Ectodermal cell (in vitro differentiated cells): ENCODE measurements around the gene ARHGAP22.

Experiments
- H3K27ac ChIP-seq: 2 replicates; pipeline ENCODE4 v1.7.0; 2013; ENCODE audit warnings: mild to moderate bottlenecking, low read depth, low read length; ENCODE audit not compliant: insufficient read depth, poor library complexity, severe bottlenecking
- H3K27me3 ChIP-seq: 2 replicates; pipeline ENCODE4 v1.7.0; 2013; ENCODE audit warnings: mild to moderate bottlenecking, low read length; ENCODE audit not compliant: insufficient read depth, control insufficient read depth, poor library complexity, severe bottlenecking
- H3K36me3 ChIP-seq: one replicate; pipeline ENCODE4 v1.7.0; 2013; ENCODE audit warnings: low read length; ENCODE audit not compliant: control insufficient read depth, insufficient read depth
- H3K4me1 ChIP-seq: one replicate; pipeline ENCODE4 v1.7.0; 2013; ENCODE audit warnings: low read length; ENCODE audit not compliant: control insufficient read depth, insufficient read depth
- H3K4me3 ChIP-seq: 2 replicates; pipeline ENCODE4 v1.7.0; 2013; ENCODE audit warnings: low read depth, low read length, control low read depth; ENCODE audit not compliant: insufficient read depth
- H3K9me3 ChIP-seq: 2 replicates; pipeline ENCODE4 v1.7.0; 2013; ENCODE audit warnings: mild to moderate bottlenecking, low read length, moderate library complexity; ENCODE audit not compliant: control insufficient read depth
- WGBS, 2 experiments: methylation state at CpG; one replicate each; pipeline ENCODE4 v1.1.7; 2013; ENCODE audit warnings: missing lambda C conversion rate in 2 of 2; 5-methylcytosine and 5-hydroxymethylcytosine counted together

The ARHGAP22 gene

DNA sequence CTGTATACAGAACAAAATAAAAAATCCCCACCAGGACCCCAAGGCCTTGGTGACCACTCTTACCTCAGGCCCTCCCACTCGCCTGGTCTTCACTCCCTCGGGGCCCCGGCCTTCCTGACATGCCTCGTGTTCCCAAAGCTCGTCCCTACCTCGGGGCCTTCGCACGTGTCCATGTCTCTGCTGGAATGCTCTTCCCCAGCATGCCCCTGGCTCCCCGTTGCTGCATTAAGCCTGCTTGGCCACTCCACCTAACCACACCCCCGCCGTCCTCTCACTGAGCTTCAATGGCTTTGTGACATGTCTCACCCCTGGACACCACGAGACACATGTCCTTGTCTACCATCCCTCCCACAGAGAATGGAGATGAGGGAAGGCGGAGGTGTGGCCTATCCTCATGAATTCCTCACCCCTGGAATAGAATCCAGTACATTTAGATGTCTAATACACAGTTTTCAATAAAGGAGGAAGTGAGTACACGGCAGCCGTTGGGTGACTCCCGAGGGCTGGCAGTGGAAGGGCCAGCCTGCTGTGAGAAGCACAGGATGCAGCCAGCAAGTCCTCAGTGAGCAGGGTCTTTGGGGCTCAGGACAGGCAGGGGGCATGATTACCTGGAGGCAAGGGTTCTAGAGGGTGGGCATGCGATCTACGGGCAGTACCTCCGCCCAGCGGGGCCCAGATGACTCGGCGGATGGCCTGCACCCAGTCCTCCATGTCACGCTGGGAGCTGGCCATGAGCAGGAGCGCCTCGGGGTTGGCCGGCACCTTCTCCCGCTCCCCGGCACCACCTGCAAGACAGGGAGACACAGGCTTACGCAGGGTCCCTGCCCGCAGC, 125.7 kb downstream of the ARHGAP22 start:
- Histone ChIP-seq H3K4me3 (no peak overlapping the region), H3K27ac (no peak overlapping the region), H3K4me1 (no peaks in the 10 kb centered on the region), H3K36me3 (no peaks in the 10 kb centered on the region), H3K27me3 (no peaks in the 10 kb centered on the region), H3K9me3 (no peaks in the 10 kb centered on the region)
- WGBS, 2 experiments: 88% methylated on average over 29 to 30 of the region's 30 CpGs

DNA sequence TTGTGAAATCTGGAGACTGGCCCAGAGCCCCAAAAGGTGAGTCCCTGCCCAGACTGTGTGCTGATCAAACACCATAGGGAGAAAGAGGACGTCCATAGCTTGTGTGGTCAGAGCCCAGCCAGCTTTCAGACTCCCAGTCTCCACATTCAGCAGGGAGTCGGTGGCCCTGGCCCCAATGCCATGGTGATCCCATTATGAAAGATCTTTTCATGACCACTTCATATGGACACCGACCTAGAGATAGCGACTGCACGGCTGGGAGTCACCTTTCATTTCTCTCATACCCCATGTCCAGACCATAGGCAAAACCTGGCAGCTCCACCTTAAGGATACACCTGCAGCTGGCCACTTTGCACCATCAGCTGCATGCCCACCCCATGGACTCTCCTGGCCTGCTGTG, 126.4 kb downstream of the ARHGAP22 start:
- 93 to 94% methylated on average over 5 of the region's 5 CpGs for WGBS, 2 experiments
- no peak overlapping the region for H3K4me3 ChIP-seq

DNA sequence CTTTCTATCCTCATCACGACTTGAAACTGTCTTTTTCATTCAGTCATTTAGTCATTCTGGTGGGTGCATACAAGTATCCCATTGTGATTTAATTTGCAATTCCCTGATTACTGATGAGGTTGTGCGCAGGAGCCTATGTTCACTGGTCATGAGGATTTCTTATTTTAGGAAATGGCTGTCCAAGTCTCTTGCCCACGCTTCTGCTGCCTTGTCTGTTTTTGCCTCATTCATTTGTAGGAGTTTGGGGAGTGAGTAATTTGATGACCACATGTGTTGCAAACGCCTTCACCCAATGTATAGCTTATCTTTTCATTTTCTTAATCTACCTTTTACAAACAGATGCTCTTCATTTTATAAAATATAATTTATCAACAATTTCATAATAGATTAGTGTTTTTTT, 127.3 kb downstream of the ARHGAP22 start:
- H3K27ac ChIP-seq: no peak overlapping the region
- H3K4me3 ChIP-seq: no peak overlapping the region
- no peaks in the 10 kb centered on the region for H3K27me3 ChIP-seq
- no peaks in the 10 kb centered on the region for H3K9me3 ChIP-seq
- 93 to 94% methylated on average over 3 of the region's 4 CpGs for WGBS, 2 experiments
- no peaks in the 10 kb centered on the region for H3K36me3 ChIP-seq
- H3K4me1 ChIP-seq: no peaks in the 10 kb centered on the region

More for the DNA sequence above, 126.4 kb downstream of the ARHGAP22 start:
- Histone ChIP-seq H3K27me3 (no peaks in the 10 kb centered on the region), H3K36me3 (no peaks in the 10 kb centered on the region), H3K27ac (no peak overlapping the region), H3K4me1 (no peaks in the 10 kb centered on the region), H3K9me3 (no peaks in the 10 kb centered on the region)

DNA sequence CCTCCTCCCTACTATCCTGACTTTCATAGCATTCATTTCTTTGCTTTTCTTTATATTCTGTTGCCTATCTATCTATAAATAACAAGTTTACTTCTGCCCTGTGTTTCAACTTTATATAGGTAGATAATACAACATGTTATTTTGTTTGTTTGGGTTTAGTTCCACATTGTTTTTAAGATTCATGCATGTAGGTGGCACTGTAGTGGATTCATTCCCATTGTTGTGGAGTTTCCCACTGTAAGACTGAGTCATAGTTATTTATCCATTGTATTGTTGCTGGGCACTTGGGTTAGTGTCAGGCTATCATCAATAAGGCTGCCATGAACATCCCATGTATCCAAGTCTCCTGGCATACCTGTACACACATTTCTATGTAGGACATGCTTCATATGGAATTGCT, 127.7 kb downstream of the ARHGAP22 start:
- no peaks in the 10 kb centered on the region for H3K4me1 ChIP-seq
- no peaks in the 10 kb centered on the region for H3K27me3 ChIP-seq
- H3K27ac ChIP-seq: no peak overlapping the region
- no peaks in the 10 kb centered on the region for H3K36me3 ChIP-seq
- no peaks in the 10 kb centered on the region for H3K9me3 ChIP-seq
- H3K4me3 ChIP-seq: no peak overlapping the region

DNA sequence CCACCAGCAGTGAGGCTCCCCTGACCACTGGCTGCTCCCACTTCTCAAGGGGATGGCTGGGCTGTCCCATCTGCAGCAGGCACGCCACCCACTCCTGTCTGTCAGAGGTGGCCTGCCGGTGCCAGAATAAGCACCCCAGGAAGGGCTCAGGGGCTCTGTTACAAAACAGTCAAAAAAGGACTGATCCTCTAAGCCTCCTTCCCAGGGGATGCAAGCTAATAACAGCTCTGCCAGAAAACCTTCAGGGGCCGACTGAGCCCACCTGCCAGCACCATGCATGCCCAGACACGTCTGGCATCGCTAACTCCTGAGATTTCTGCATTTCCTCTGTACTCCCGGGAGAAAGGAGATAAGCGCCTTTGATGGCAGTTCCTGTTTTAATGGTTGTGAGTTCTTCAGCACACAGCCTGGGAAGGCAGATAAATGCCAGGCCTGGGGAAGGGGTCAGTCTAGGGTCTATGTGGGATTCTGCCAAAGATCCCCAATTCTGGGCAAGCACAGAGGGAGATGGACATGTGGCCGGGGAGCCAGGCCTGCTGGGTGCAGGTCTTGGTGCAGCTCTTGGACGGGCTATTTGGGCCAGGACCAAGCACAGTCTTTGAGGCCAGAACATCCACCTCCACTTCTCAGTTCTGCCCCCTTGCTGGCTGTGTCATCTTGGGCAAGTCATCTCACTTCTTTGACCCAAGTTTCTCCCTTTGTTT, 128.4 kb downstream of the ARHGAP22 start:
- WGBS, 2 experiments: 77 to 83% methylated on average over 9 of the region's 9 CpGs
- no peaks in the 10 kb centered on the region for H3K27me3 ChIP-seq
- no peaks in the 10 kb centered on the region for H3K9me3 ChIP-seq
- no peaks in the 10 kb centered on the region for H3K36me3 ChIP-seq
- H3K4me3 ChIP-seq: no peak overlapping the region
- no peak overlapping the region for H3K27ac ChIP-seq
- no peaks in the 10 kb centered on the region for H3K4me1 ChIP-seq

DNA sequence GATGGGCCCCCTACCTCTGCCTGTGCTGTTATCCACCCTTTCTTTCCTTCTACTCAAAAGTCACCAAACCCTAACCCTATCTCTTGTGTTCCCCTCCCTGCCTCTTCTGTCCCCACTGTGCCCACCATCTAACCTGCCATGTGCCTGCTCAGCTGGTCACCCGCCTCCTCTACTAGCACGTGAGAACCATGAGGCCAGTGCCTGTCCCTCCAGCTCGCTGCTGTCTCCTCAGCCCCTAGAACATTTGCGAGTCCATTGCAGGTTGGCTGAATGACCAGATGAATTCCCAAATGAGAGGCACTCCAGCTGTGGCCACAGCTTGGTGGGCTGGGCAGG, 129.0 kb downstream of the ARHGAP22 start:
- Histone ChIP-seq H3K36me3 (no peaks in the 10 kb centered on the region), H3K27ac (no peak overlapping the region), H3K4me1 (no peaks in the 10 kb centered on the region), H3K9me3 (no peaks in the 10 kb centered on the region), H3K27me3 (no peaks in the 10 kb centered on the region), H3K4me3 (no peak overlapping the region)
- 90 to 92% methylated on average over 4 of the region's 4 CpGs for WGBS, 2 experiments

DNA sequence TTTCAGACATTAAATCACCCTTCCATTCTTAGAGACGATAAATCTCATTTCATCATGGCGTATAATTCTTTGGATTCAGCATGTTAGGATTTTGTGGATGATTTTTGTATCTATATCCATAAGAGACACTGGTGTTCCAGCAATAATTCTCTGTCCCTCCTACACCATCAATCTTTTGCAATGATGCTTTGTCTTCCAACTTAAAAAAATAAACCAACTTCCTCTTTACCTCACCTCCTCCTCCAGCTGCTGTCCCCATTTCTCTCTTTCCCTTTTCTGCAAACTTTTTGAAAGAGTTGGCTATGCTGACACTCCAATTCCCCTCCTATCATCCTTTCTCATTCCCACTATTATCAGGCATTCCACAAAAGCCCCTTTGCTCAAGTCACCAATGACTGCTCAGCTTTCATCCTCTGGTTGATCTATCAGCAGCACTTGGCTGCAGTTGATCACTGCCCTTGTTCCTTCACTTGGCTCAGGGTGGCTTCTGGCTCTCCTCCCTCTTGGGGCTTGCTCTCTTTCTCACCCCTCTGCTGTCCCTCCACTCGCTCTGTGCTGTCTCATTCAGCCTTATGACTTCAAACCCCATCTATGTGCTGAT, 130.0 kb downstream of the ARHGAP22 start:
- Histone ChIP-seq H3K4me3 (no peak overlapping the region), H3K36me3 (no peaks in the 10 kb centered on the region), H3K9me3 (no peaks in the 10 kb centered on the region), H3K27ac (no peak overlapping the region), H3K27me3 (no peaks in the 10 kb centered on the region), H3K4me1 (peaks cover 3% of the 10 kb centered on the region)
- WGBS, 2 experiments: 87 to 92% methylated on average over 1 of the region's 3 CpGs

DNA sequence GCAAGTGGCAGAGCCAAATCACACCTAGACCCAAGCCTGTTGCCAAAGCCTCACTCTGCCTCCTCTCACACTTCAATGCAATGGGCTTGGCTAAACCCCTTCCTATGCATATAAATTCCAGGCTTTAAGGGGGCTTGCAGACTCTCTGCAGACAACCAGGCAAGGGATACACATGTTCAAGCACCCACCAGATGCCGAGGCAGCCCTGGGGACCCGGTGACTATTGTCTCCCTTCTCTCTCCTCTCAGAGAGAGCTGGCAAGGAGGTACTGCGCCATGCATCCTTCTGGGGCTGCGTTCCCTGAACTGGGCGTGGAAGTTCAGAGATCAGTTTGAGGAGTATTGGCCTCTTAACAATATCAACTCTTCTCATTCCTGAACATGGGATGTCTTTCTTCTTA, 131.2 kb downstream of the ARHGAP22 start:
- H3K9me3 ChIP-seq: no peaks in the 10 kb centered on the region
- no peaks in the 10 kb centered on the region for H3K36me3 ChIP-seq
- peaks cover 7% of the 10 kb centered on the region for H3K4me1 ChIP-seq
- H3K27me3 ChIP-seq: no peaks in the 10 kb centered on the region
- H3K4me3 ChIP-seq: no peak overlapping the region
- 84 to 88% methylated on average over 5 of the region's 5 CpGs for WGBS, 2 experiments
- no peak overlapping the region for H3K27ac ChIP-seq

DNA sequence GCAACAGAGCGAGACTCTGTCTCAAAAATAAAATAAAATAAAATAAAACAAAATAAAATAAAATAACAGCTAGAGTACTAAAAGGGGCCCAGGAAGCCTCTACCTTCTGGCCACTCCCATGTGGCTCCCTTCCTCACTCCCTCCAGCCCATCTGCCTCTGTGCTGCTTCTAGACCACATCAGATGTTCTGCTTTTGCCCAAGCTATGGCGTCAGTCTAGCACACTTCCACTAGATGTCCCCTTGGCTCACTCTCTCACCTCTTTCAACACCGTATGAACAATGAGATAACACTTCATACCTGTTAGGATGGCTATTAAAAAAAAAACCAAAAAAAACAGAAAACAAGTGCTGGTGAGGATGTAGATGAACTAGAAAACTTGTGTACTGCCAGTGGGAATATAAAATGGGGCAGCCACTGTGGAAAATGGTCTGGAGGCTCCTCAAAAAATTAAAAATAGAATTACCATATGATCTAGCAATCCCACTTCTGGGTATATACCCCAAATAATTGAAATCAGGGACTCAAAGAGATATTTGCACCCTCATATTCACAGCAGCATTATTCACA, 132.3 kb downstream of the ARHGAP22 start:
- no peaks in the 10 kb centered on the region for H3K36me3 ChIP-seq

More for the DNA sequence above, 132.3 kb downstream of the ARHGAP22 start:
- H3K27me3 ChIP-seq: no peaks in the 10 kb centered on the region
- 100% methylated on average over 1 of the region's 3 CpGs; no CpG with 5 or more reads in 1 of the 2 experiments for WGBS, 2 experiments
- no peak overlapping the region for H3K27ac ChIP-seq
- H3K9me3 ChIP-seq: no peaks in the 10 kb centered on the region
- peaks cover 7% of the 10 kb centered on the region for H3K4me1 ChIP-seq
- no peak overlapping the region for H3K4me3 ChIP-seq
